SU-DHL-6 (cell line): ENCODE measurements around the gene STEAP4.
"Not testable (repeated sequence)": the region's sequence is repeated elsewhere in the genome, so short reads cannot be mapped to it uniquely, and the experiment has no call there.

Source experiments
- H2AFZ ChIP-seq: fragments of 200-600 bp; sonication (generic); 2 replicates; pipeline ENCODE4 v1.6.1; 2014; ENCODE audit warnings: low read depth, mild to moderate bottlenecking, moderate library complexity, mixed read lengths, antibody characterized with exemption, low read length; ENCODE audit not compliant: severe bottlenecking
- H3F3A ChIP-seq: fragments of 200-600 bp; shearing (Covaris generic); 2 replicates; pipeline ENCODE4 v1.6.0; 2016; ENCODE audit warnings: antibody characterized with exemption, mild to moderate bottlenecking; ENCODE audit not compliant: insufficient read depth
- H3K27ac ChIP-seq: fragments of 200-600 bp; sonication (generic); 2 replicates; pipeline ENCODE4 v1.5.1; 2016; ENCODE audit warnings: low read depth, mild to moderate bottlenecking, low read length, moderate library complexity, mixed read lengths
- H3K27me3 ChIP-seq: fragments of 200-600 bp; sonication (generic), shearing (Covaris generic); 2 replicates; pipeline ENCODE4 v1.6.0; 2014; ENCODE audit warnings: mild to moderate bottlenecking, low read length
- H3K36me3 ChIP-seq: fragments of 200-600 bp; sonication (generic); 2 replicates; pipeline ENCODE4 v1.6.1; 2014; ENCODE audit warnings: mild to moderate bottlenecking, low read length, mixed read lengths
- H3K4me2 ChIP-seq: fragments of 300-600, 200-600 bp; shearing (Covaris generic), sonication (generic); 2 replicates; pipeline ENCODE4 v1.6.0; 2014; ENCODE audit warnings: low read length, low read depth, mild to moderate bottlenecking; ENCODE audit not compliant: poor library complexity, severe bottlenecking
- H3K4me3 ChIP-seq: fragments of 200-600 bp; sonication (generic); 2 replicates; pipeline ENCODE4 v1.5.1; 2014; ENCODE audit warnings: antibody characterized with exemption, low read length, mild to moderate bottlenecking, mixed read lengths; ENCODE audit not compliant: insufficient read depth, poor library complexity, severe bottlenecking
- H3K79me2 ChIP-seq: fragments of 200-600 bp; sonication (generic); 2 replicates; pipeline ENCODE4 v1.6.1; 2014; ENCODE audit warnings: mild to moderate bottlenecking, low read length, moderate library complexity; ENCODE audit not compliant: insufficient read depth
- H3K9ac ChIP-seq: fragments of 200-600 bp; sonication (generic); 2 replicates; pipeline ENCODE4 v1.7.0; 2014; ENCODE audit warnings: mild to moderate bottlenecking, low read length
- H3K9me2 ChIP-seq: fragments of 200-600 bp; sonication (generic); replicated peaks from 2 replicates; pipeline ENCODE4 v1.6.1; 2014; ENCODE audit warnings: low read length; ENCODE audit not compliant: insufficient read depth
- H3K9me3 ChIP-seq: fragments of 200-600 bp; sonication (generic); 2 replicates; pipeline ENCODE4 v1.6.1; 2014; ENCODE audit warnings: low read length, mixed read lengths; ENCODE audit not compliant: insufficient read depth
- H4K20me1 ChIP-seq: fragments of 200-600 bp; sonication (generic); 2 replicates; pipeline ENCODE4 v1.6.1; 2014; ENCODE audit warnings: low read depth, mild to moderate bottlenecking, antibody characterized with exemption, low read length, moderate library complexity, mixed read lengths
- EZH2phosphoT487 ChIP-seq: fragments of 200-600 bp; sonication (generic), shearing (Covaris generic); conservative IDR thresholded peaks from 2 replicates; pipeline ENCODE4 v1.6.1; 2018; ENCODE audit warnings: mild to moderate bottlenecking, antibody characterized with exemption, low read length, moderate library complexity, mixed read lengths
- TF ChIP-seq, protein P1 (sequence below): fragments of 200-600 bp; sonication (generic); IDR thresholded peaks from one replicate; pipeline ENCODE4 v1.5.1; 2017; ENCODE audit warnings: antibody characterized with exemption, mild to moderate bottlenecking, low read length, moderate library complexity; ENCODE audit not compliant: insufficient read depth, poor library complexity, severe bottlenecking

STEAP4 gene

DNA sequence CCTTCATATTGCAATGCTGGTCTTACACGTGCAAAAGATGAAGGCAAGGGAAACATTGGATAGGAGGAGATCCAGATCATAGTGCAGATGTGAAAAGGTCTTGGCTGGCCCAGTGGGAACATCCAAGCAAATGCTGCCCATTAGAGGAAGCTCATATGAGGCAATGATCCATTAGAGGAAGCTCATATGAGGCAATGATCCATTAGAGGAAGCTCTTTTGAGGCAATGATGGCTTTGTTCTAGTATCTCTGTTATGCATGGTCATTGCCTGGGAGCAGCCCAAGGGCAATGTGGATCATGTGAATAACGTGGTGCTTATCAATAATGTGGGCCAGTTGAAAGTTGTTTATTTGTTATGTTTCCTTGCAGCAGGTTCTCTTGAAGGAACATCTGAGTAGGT is 37.8 kb downstream of the STEAP4 start:
- Histone ChIP-seq H3K4me3 (no peak overlapping the region), H4K20me1 (no peaks in the 10 kb centered on the region), H3K9me2 (no peaks in the 10 kb centered on the region), H3K36me3 (no peaks in the 10 kb centered on the region), H3K27me3 (no peaks in the 10 kb centered on the region), H3K79me2 (no peaks in the 10 kb centered on the region), H3F3A (no peaks in the 10 kb centered on the region), H3K9ac (no peak overlapping the region), H3K9me3 (no peaks in the 10 kb centered on the region), H3K27ac (no peak overlapping the region), H3K4me2 (no peak overlapping the region), H2AFZ (no peak overlapping the region)
- TF ChIP-seq EZH2phosphoT487, result no peak

- Histone ChIP-seq H3K36me3 (no peaks in the 10 kb centered on the region), H3K4me2 (no peak overlapping the region), H3K9ac (no peak overlapping the region), H3K4me3 (no peak overlapping the region), H3K9me2 (no peaks in the 10 kb centered on the region), H4K20me1 (no peaks in the 10 kb centered on the region), H2AFZ (no peak overlapping the region), H3K79me2 (no peaks in the 10 kb centered on the region), H3K9me3 (no peaks in the 10 kb centered on the region), H3K27me3 (no peaks in the 10 kb centered on the region), H3F3A (no peaks in the 10 kb centered on the region), H3K27ac (no peak overlapping the region)
- TF ChIP-seq, protein P1, sequence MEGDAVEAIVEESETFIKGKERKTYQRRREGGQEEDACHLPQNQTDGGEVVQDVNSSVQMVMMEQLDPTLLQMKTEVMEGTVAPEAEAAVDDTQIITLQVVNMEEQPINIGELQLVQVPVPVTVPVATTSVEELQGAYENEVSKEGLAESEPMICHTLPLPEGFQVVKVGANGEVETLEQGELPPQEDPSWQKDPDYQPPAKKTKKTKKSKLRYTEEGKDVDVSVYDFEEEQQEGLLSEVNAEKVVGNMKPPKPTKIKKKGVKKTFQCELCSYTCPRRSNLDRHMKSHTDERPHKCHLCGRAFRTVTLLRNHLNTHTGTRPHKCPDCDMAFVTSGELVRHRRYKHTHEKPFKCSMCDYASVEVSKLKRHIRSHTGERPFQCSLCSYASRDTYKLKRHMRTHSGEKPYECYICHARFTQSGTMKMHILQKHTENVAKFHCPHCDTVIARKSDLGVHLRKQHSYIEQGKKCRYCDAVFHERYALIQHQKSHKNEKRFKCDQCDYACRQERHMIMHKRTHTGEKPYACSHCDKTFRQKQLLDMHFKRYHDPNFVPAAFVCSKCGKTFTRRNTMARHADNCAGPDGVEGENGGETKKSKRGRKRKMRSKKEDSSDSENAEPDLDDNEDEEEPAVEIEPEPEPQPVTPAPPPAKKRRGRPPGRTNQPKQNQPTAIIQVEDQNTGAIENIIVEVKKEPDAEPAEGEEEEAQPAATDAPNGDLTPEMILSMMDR, result no peak
- no peak for TF ChIP-seq EZH2phosphoT487
These were observed 38.6 kb downstream of the STEAP4 start for GRCh38 chr7:88268051-88268450.

DNA sequence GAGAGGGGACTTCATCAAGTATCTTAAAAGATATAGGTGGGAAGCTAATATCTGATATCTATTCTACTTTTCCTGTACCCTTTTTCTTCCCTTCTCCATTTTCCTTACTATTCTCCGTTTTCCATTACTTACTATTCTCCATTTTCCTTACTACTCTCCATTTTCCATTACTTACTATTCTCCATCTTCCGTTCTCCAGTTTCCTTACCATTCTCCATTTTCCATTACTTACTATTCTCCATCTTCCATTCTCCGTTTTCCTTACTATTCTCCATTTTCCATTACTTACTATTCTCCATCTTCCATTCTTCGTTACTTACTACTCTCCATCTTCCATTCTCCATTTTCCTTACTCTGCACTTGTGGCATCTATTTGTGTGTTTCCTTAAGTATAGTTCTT is 39.3 kb downstream of the STEAP4 start:
- Histone ChIP-seq H4K20me1 (no peaks in the 10 kb centered on the region), H3K9ac (no peak overlapping the region), H3K4me3 (no peak overlapping the region), H3K9me2 (no peaks in the 10 kb centered on the region), H3K4me2 (no peak overlapping the region), H3F3A (no peaks in the 10 kb centered on the region), H3K27me3 (no peaks in the 10 kb centered on the region), H3K36me3 (no peaks in the 10 kb centered on the region), H2AFZ (no peak overlapping the region), H3K9me3 (no peaks in the 10 kb centered on the region), H3K27ac (no peak overlapping the region), H3K79me2 (no peaks in the 10 kb centered on the region)
- TF ChIP-seq, protein P1, result no peak

- not testable (repeated sequence) for H3K79me2 ChIP-seq, H3K9me3 ChIP-seq, H3K9ac ChIP-seq, H3K4me2 ChIP-seq, H3K9me2 ChIP-seq, H3K27me3 ChIP-seq, H3K4me3 ChIP-seq, H2AFZ ChIP-seq, H4K20me1 ChIP-seq, H3F3A ChIP-seq, H3K36me3 ChIP-seq, H3K27ac ChIP-seq
These were observed 41.7 kb downstream of the STEAP4 start for GRCh38 chr7:88264987-88265386.
